OCI-LY3 (cell line): ENCODE results near the gene ATG10.

Source experiments
- EZH2phosphoT487 ChIP-seq: fragments of 200-600 bp; shearing (Covaris generic); IDR thresholded peaks from 2 replicates; pipeline ENCODE4 v1.6.1; 2018; ENCODE audit warnings: antibody characterized with exemption, mixed run types, low read depth
- TF ChIP-seq, protein P1 (sequence below): fragments of 200-600, 300-600 bp; sonication (generic); IDR thresholded peaks from 2 replicates; pipeline ENCODE4 v1.5.1; 2014; ENCODE audit warnings: antibody characterized with exemption, low read length, low read depth

DNA sequence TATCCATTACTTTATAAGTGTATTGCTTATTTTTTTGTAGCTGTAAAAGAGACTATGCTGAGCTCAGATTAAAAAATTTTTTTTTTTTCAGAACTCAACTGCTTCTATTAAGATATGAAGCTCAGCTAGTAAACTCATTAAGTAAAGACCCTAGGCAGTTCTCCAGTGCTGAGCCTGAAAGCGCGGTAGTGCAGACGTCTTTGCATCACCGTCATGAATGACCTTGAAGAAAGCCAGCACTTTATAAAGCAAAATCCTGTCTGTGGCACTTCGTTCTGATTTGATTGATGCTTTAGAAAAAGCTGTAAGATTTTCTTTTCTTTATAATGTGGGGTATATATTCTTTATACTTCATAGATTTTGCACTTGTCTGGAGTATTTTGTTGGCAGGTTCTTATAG is 105.7 kb downstream of the ATG10 start:
- TF ChIP-seq, protein P1, sequence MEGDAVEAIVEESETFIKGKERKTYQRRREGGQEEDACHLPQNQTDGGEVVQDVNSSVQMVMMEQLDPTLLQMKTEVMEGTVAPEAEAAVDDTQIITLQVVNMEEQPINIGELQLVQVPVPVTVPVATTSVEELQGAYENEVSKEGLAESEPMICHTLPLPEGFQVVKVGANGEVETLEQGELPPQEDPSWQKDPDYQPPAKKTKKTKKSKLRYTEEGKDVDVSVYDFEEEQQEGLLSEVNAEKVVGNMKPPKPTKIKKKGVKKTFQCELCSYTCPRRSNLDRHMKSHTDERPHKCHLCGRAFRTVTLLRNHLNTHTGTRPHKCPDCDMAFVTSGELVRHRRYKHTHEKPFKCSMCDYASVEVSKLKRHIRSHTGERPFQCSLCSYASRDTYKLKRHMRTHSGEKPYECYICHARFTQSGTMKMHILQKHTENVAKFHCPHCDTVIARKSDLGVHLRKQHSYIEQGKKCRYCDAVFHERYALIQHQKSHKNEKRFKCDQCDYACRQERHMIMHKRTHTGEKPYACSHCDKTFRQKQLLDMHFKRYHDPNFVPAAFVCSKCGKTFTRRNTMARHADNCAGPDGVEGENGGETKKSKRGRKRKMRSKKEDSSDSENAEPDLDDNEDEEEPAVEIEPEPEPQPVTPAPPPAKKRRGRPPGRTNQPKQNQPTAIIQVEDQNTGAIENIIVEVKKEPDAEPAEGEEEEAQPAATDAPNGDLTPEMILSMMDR: no peak
- no peak for TF ChIP-seq EZH2phosphoT487
